Measurements from ENCODE around the gene TMEM150B.

DNA sequence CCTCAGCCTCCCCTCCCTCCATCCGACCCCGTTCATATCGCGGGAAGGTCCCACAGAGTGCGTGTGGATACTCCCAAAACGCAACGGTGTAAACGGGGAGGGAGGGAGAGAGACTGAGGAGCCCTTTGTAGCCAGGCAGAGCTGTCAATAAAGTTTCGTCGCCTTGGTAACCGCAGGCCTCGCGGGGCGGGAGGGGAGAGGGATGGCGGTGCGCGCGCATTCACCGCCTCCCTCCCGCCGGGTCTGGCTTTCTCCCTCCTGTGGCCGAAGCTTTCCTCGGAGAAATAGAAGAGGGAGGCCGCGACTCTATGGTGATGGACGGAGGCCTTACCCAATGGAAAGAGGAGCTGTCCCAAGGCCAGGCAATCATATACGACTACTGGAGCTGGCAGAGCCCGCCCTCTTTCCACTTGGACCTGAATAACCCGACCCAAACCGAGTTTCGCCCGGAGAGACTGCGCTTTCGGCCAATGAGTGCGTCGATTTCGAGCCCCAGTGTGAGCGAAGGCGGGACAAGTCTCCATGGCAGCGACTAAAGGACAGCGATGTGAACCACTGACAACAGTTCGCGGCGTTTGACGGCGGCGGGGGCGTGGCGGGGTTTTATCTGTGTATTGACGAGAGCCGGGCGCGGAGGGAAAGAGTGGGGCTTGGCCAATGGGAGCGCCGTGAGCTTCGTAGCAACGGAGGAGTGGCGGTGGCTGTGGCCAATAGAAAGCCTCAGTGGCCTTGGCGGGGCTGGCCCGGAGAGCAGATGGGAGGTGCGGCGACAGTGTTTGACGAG is 14.2 kb upstream of the TMEM150B start, which contains the start of gene KMT5C:
- TF ChIP-seq, protein P1, sequence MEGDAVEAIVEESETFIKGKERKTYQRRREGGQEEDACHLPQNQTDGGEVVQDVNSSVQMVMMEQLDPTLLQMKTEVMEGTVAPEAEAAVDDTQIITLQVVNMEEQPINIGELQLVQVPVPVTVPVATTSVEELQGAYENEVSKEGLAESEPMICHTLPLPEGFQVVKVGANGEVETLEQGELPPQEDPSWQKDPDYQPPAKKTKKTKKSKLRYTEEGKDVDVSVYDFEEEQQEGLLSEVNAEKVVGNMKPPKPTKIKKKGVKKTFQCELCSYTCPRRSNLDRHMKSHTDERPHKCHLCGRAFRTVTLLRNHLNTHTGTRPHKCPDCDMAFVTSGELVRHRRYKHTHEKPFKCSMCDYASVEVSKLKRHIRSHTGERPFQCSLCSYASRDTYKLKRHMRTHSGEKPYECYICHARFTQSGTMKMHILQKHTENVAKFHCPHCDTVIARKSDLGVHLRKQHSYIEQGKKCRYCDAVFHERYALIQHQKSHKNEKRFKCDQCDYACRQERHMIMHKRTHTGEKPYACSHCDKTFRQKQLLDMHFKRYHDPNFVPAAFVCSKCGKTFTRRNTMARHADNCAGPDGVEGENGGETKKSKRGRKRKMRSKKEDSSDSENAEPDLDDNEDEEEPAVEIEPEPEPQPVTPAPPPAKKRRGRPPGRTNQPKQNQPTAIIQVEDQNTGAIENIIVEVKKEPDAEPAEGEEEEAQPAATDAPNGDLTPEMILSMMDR (IDR thresholded peaks at IDR 0.05), result peak in 4 of 5 experiments; percentile 13 to 79 (median 64)
- TF ChIP-seq POLR2A (IDR thresholded peaks at IDR 0.05), result peak; percentile 12 to 55
